ENCODE data around the gene ARHGEF4. TPM values are rescaled to one million over a fixed set of nuclear protein-coding genes. Genes with fewer than 3 reads are reported as not detected.

The ARHGEF4 gene
- total and polyA plus RNA-seq, 2 donors (not counting 3 experiments of a cell fraction or from before 2014, with no cell fraction given) = not detected

GRCh38 chr2:131010566-131010965, 173.9 kb downstream of the ARHGEF4 start:
- H3K27me3 ChIP-seq (ENCODE audit: control insufficient read depth in 2 of 2, insufficient read depth in 2 of 2, low read length in 2 of 2) = peaks cover 4 to 9% of the 10 kb centered on the region in 2 experiments
- BruUV-seq (replicated peaks) = no TSS peak
- no peaks in the 10 kb centered on the region for H3K9me3 ChIP-seq (replicated peaks; ENCODE audit: control insufficient read depth, insufficient read depth, low read length)
- dilution Hi-C loops (cut with MboI; ENCODE audit: extremely low pct_ligation_motif_present, low sequenced_read_pairs) = no loop called here
- H3K36me3 ChIP-seq (ENCODE audit: control insufficient read depth in 2 of 2, extremely low read depth in 1 of 2, insufficient read depth in 2 of 2, low read length in 2 of 2) = no peaks in the 10 kb centered on the region
- no peaks in the 10 kb centered on the region for H3K4me1 ChIP-seq (ENCODE audit: control insufficient read depth, extremely low read depth, insufficient read depth, low read length)
- TF ChIP-seq POLR2AphosphoS5 (IDR thresholded peaks at IDR 0.05; ENCODE audit: insufficient read depth, low read depth, low read length) (no peak), EZH2 (IDR thresholded peaks at IDR 0.05; ENCODE audit: borderline replicate concordance, low read depth, low read length, severe bottlenecking) (no peak), GATA2 (IDR thresholded peaks at IDR 0.05; ENCODE audit: insufficient read depth, insufficient read length, low read depth, low read length) (no peak), JUN (IDR thresholded peaks at IDR 0.05; ENCODE audit: borderline replicate concordance, insufficient read depth, insufficient read length, low read depth) (no peak), CTCF (IDR thresholded peaks at IDR 0.05; ENCODE audit: extremely low read depth in 1 of 2, insufficient read depth in 1 of 2, low read depth in 1 of 2, low read length in 2 of 2) (no peak), MYC (IDR thresholded peaks at IDR 0.05; ENCODE audit: low read depth, low read length) (no peak), MAX (IDR thresholded peaks at IDR 0.05; ENCODE audit: insufficient read depth, insufficient read length) (no peak)
- no peaks in the 10 kb centered on the region for H4K20me1 ChIP-seq (replicated peaks; ENCODE audit: control insufficient read depth, extremely low read depth, insufficient read depth, low read length)
- no peaks in the 10 kb centered on the region for H3K79me2 ChIP-seq (ENCODE audit: control insufficient read depth, insufficient read depth, low read length)
- DNase-seq (ENCODE audit: low read depth, low spot score) (no peak), FAIRE-seq (no peak)
- no peak overlapping the region for H3K9ac ChIP-seq (replicated peaks; ENCODE audit: extremely low read depth, insufficient read depth, low read length)
- ChIA-PET POLR2A (no interaction called here), CTCF (no interaction called here)
- H2AFZ ChIP-seq (ENCODE audit: low read depth, low read length) = no peak overlapping the region
- no peak overlapping the region for H3K27ac ChIP-seq (ENCODE audit: insufficient read depth, low read depth, low read length)
- intact Hi-C loops (cut with micrococcal nuclease) = no loop called here
- H3K9me1 ChIP-seq (replicated peaks; ENCODE audit: control insufficient read depth, extremely low read depth, insufficient read depth, low read length) = no peaks in the 10 kb centered on the region
- no peak overlapping the region for H3K4me2 ChIP-seq (ENCODE audit: insufficient read depth, low read length)
- H3K4me3 ChIP-seq (replicated peaks in 1 of 3; ENCODE audit: insufficient read depth in 1 of 3, low read depth in 1 of 3, low read length in 3 of 3) = no peak overlapping the region

Data from endothelial cell of umbilical vein (primary cell).